ENCODE results near the gene ZNF22.

Gene ZNF22

GRCh38 chr10:45035673-45036072 lies 35.0 kb downstream of the ZNF22 start:
- no peak for DNase-seq

DNA sequence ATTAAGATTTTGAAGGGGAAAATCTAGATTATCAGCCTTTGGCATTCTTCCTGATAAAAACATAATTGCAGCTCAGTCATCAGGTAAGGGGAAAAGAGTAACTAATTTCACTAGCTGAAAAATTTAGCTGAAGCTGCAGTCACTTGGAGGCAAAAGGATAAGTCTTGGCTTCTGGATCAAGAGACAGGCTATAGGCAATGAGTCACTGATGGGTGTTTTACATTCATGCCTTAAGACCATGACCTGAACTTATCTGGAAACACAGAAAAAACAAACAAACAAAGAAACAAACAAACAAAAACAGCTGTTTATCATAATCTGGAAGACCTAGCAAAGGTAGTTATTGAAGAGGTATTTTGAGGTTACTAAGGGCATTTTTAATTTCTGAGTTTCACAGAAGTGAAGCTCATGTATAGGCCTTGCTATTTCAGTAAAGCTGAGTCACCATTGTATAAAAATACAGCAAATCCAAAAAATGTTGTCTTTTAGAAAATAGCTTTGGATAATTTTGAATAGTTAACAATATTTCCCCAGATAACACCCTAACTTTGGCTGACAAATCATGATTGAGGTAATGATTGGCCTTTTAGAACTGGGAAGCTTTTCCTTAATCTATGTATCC lies 40.3 kb downstream of the ZNF22 start:
- DNase-seq, result no peak

- no peak for DNase-seq
These were observed 43.6 kb downstream of the ZNF22 start for GRCh38 chr10:45044290-45044689.

DNA sequence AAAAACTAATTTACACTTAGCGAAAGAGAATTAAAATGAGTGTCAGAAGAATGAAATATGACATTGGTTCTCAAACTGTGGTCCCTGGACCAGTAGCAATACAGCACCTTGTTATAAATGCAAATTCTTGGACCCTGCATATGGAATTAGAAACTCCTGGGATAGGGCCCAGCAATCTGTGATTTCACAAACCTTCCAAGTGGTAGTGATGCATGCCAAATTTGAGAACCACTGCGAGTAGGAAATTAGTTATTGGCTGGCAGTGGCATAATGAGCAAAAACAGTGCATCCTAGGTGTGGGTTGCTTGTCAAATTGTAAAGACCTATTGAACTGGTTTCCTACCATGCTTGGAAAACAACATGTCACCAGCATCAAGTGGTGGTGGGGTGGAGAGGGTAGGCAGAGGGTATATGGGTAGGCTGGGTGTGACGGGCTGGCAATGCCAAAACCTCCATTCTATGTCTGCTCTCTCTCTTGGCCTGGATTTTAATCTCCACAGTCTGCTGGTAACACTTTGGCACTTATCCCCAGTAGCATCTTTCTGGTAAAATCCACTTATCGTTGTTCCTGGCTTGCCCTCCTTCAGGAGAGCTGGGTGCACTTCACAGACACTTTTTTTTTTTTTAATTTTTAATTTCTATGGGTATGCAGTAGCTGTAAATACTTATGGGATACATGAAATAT lies 50.0 kb downstream of the ZNF22 start:
- no peak for DNase-seq

DNA sequence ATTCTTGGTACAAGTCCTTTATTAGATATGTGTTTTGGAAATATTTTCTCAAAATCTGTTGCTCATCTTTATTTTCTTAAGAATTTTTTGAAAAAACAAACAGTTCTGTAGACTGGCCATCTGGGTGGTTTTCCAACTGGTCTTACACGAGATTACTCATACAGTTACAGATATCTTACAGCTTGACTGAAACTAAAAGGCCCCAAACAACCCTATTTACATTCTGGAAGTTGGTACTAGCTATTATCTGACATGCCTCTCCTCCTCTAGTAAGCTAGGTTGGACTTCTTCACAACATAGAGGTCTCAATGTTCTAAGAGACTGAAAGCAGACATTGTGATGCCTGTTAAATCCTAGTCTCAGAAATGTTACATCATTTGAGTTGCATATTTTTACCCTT lies 52.0 kb downstream of the ZNF22 start:
- no peak for DNase-seq

DNA sequence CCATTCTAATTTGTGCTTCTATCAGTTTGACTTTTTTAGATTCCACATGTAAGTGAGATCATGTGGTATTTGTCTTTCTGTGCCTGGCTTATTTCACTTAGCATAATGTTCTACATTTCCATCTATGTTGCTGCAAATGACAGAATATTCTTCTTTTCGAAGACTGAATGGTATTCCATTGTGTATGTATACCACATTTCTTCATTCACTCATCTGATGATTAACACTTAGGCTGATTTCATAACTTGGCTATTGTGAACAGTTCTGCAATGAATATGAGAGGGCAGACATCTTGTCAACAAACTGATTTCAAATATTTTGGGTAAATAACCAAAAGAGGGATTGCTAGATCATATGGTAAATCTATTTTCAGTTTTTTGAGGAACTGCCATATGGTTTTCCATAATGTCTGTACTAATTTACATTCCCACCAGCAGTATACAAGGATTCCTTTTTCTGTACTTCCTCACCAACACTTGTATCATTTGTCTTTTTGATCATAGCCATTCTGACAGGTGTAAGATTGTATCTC lies 52.9 kb downstream of the ZNF22 start:
- no peak for DNase-seq
